Thoracic aorta (tissue), 2 donors: Measurements from ENCODE around the gene GJB5. TPM values are rescaled to one million over a fixed set of nuclear protein-coding genes. Genes with fewer than 3 reads are reported as not detected.

Source experiments
- ATAC-seq: fragments of 150-250 bp; one replicate; pipeline ENCODE4 v1.8.0; 2017; ENCODE audit warnings: low read depth; ENCODE audit not compliant: insufficient number of reproducible peaks, low FRiP score
- DNase-seq: peaks from one replicate; pipeline ENCODE4 v3.0.0-alpha.2; 2020; ENCODE audit warnings: low spot score
- H3K27ac ChIP-seq, 2 donors: fragments of 200-600 bp; sonication (generic); 1 replicate in 1 of 2; 2 replicates in 1 of 2; pipeline ENCODE4 v1.5.1; 2016; ENCODE audit warnings: mild to moderate bottlenecking in 2 of 2, moderate library complexity in 2 of 2
- H3K27me3 ChIP-seq: fragments of 200-600 bp; sonication (generic); replicated peaks from 2 replicates; pipeline ENCODE4 v1.6.0; 2016; ENCODE audit warnings: mild to moderate bottlenecking; ENCODE audit not compliant: insufficient read depth
- H3K36me3 ChIP-seq: fragments of 200-600 bp; sonication (generic); one replicate; pipeline ENCODE4 v1.5.1; 2016
- H3K4me1 ChIP-seq, 2 donors: fragments of 200-600 bp; sonication (generic); 1 replicate in 1 of 2; 2 replicates in 1 of 2; pipeline versions ENCODE4 v1.5.1 to v1.6.0; 2016; ENCODE audit warnings: low read depth in 2 of 2, mild to moderate bottlenecking in 1 of 2; ENCODE audit not compliant: control insufficient read depth in 1 of 2
- H3K4me3 ChIP-seq: fragments of 200-600 bp; sonication (generic); 2 replicates; pipeline ENCODE4 v1.5.1; 2016; ENCODE audit warnings: mild to moderate bottlenecking
- H3K9me3 ChIP-seq: fragments of 200-600 bp; sonication (generic); 2 replicates; pipeline ENCODE4 v1.5.1; 2016
- total RNA-seq, 2 donors: library from RNA; depleted of rRNA; stranded (reverse); fragments of >200 nt; gene quantifications; one replicate each; pipeline versions ENCODE4 v1.1.0 to v1.2.3, GENCODE V29; 2016
- TF ChIP-seq, protein P1 (sequence below): fragments of 200-600 bp; sonication (generic); IDR thresholded peaks from one replicate; pipeline ENCODE4 v1.5.1; 2019; ENCODE audit warnings: antibody characterized with exemption

The GJB5 gene
- total RNA-seq, 2 donors from 2014 or later, result not detected

DNA sequence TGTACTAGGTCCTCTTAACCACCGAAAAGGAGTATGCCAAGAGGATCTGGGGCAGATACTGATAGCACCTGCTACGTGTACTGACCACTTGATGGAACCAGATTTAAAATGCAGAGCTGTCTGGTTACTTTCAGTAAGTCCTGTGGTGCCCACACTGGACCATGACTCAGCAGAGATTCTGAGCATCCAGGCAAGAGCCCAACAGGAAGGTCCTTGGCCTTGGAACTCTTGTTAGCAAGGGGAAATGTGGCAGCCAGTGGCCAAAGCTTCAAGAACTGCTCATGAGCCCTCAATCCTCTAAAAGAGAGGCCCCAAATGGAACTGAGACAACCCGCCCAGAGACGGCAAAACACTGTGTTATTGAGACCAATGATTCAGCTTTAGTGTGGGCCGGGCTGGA is 4.2 kb upstream of the GJB5 start:
- DNase-seq, result no peak
- Histone ChIP-seq H3K4me3 (no peak overlapping the region), H3K36me3 (no peaks in the 10 kb centered on the region), H3K27ac (no peak overlapping the region), H3K9me3 (no peaks in the 10 kb centered on the region), H3K4me1 (no peaks in the 10 kb centered on the region), H3K27me3 (no peaks in the 10 kb centered on the region)
- no peak for ATAC-seq
- TF ChIP-seq, protein P1, sequence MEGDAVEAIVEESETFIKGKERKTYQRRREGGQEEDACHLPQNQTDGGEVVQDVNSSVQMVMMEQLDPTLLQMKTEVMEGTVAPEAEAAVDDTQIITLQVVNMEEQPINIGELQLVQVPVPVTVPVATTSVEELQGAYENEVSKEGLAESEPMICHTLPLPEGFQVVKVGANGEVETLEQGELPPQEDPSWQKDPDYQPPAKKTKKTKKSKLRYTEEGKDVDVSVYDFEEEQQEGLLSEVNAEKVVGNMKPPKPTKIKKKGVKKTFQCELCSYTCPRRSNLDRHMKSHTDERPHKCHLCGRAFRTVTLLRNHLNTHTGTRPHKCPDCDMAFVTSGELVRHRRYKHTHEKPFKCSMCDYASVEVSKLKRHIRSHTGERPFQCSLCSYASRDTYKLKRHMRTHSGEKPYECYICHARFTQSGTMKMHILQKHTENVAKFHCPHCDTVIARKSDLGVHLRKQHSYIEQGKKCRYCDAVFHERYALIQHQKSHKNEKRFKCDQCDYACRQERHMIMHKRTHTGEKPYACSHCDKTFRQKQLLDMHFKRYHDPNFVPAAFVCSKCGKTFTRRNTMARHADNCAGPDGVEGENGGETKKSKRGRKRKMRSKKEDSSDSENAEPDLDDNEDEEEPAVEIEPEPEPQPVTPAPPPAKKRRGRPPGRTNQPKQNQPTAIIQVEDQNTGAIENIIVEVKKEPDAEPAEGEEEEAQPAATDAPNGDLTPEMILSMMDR, result no peak

GRCh38 chr1:34753163-34753562 is 1.7 kb upstream of the GJB5 start:
- Histone ChIP-seq H3K9me3 (no peaks in the 10 kb centered on the region), H3K4me3 (no peak overlapping the region), H3K27me3 (no peaks in the 10 kb centered on the region), H3K4me1 (no peaks in the 10 kb centered on the region), H3K36me3 (no peaks in the 10 kb centered on the region), H3K27ac (no peak overlapping the region)
- no peak for ATAC-seq
- no peak for DNase-seq
- TF ChIP-seq, protein P1, result no peak

DNA sequence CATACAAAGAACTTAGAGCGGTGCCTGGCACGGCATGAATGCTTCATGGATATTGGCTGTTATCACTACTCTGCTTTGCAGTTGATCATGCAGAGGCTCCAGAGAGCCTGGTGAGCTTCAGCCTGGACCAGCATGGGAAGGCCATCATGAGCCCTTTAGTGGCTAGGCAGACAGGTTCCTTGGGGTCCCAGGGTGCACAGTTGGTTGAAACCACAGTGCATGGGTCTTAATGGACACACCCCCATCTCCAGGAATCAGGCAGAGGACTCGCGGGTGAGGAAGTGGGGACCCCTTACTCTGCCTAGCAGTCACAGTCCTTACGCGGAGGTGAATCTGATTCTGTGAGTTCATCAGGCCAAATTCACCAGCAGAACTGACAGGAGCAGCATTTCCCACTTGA is 1.1 kb downstream of the GJB5 start:
- TF ChIP-seq, protein P1, result no peak
- Histone ChIP-seq H3K9me3 (no peaks in the 10 kb centered on the region), H3K36me3 (no peaks in the 10 kb centered on the region), H3K4me1 (no peaks in the 10 kb centered on the region), H3K27me3 (no peaks in the 10 kb centered on the region), H3K27ac (no peak overlapping the region), H3K4me3 (no peak overlapping the region)
- ATAC-seq (no peak), DNase-seq (no peak)

DNA sequence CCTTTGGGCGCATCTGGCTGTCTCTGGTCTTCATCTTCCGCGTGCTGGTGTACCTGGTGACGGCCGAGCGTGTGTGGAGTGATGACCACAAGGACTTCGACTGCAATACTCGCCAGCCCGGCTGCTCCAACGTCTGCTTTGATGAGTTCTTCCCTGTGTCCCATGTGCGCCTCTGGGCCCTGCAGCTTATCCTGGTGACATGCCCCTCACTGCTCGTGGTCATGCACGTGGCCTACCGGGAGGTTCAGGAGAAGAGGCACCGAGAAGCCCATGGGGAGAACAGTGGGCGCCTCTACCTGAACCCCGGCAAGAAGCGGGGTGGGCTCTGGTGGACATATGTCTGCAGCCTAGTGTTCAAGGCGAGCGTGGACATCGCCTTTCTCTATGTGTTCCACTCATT is 2.5 kb downstream of the GJB5 start:
- TF ChIP-seq, protein P1, result no peak
- no peak overlapping the region for H3K4me3 ChIP-seq

GRCh38 chr1:34758751-34759150 is 3.9 kb downstream of the GJB5 start:
- no peaks in the 10 kb centered on the region for H3K4me1 ChIP-seq
- no peaks in the 10 kb centered on the region for H3K27me3 ChIP-seq
- H3K9me3 ChIP-seq, result no peaks in the 10 kb centered on the region
- no peak overlapping the region for H3K4me3 ChIP-seq
- no peak for ATAC-seq
- TF ChIP-seq, protein P1, result no peak
- no peak for DNase-seq
- no peak overlapping the region for H3K27ac ChIP-seq
- no peaks in the 10 kb centered on the region for H3K36me3 ChIP-seq

More for the DNA sequence above, 2.5 kb downstream of the GJB5 start:
- ATAC-seq (no peak), DNase-seq (no peak)
- Histone ChIP-seq H3K27me3 (no peaks in the 10 kb centered on the region), H3K27ac (no peak overlapping the region), H3K4me1 (no peaks in the 10 kb centered on the region), H3K9me3 (no peaks in the 10 kb centered on the region), H3K36me3 (no peaks in the 10 kb centered on the region)
